HEK293 (cell line): ENCODE data around the gene KANSL1.

Experiments used
- CTCF ChIA-PET: fragments of 350-600 bp; formaldehyde crosslinking; extraction: SDS; loops from one replicate; lab custom pipeline; 2021; ENCODE audit warnings: antibody characterized with exemption; lab: Yijun Ruan, JAX
- POLR2A ChIA-PET: fragments of 300-600 bp; formaldehyde crosslinking; extraction: SDS; loops from one replicate; lab custom pipeline; 2020; ENCODE audit warnings: antibody characterized with exemption, inconsistent platforms; lab: Yijun Ruan, JAX
- H3K27ac ChIP-seq: fragments of 200-500 bp; sonication (Bioruptor generic); 2 replicates; pipeline ENCODE4 v1.5.1; 2014; ENCODE audit warnings: low read depth, low read length, control low read depth, inconsistent platforms; ENCODE audit errors: extremely low read depth
- H3K36me3 ChIP-seq, 2 experiments: fragments of 200-500 bp in 1 of 2; sonication (Bioruptor generic) in 1 of 2; 1 replicate in 1 of 2; 2 replicates in 1 of 2; pipeline ENCODE4 v1.5.1; 2014 to 2017; ENCODE audit warnings: inconsistent platforms in 2 of 2, low read length in 2 of 2; ENCODE audit not compliant: control insufficient read depth in 2 of 2, insufficient read depth in 1 of 2
- H3K4me1 ChIP-seq: fragments of 200-500 bp; sonication (Bioruptor generic); 2 replicates; pipeline ENCODE4 v1.5.1; 2014; ENCODE audit warnings: mild to moderate bottlenecking, low read length, inconsistent platforms; ENCODE audit not compliant: control insufficient read depth, insufficient read depth
- H3K4me3 ChIP-seq: 2 replicates; pipeline ENCODE4 v1.5.1; 2011; ENCODE audit warnings: low read depth, mild to moderate bottlenecking, control low read depth, low read length, moderate library complexity
- H3K9me3 ChIP-seq: fragments of 200-500 bp; sonication (Bioruptor generic); 2 replicates; pipeline ENCODE4 v1.5.1; 2014; ENCODE audit warnings: low read depth, low read length, inconsistent platforms; ENCODE audit not compliant: control insufficient read depth, insufficient read depth
- IKZF3 ChIP-seq: fragments of 450-650 bp; IDR thresholded peaks from 2 replicates; pipeline ENCODE4 v1.5.0; 2018; ENCODE audit warnings: missing biosample characterization, mild to moderate bottlenecking, missing genetic modification characterization, moderate library complexity
- KLF10 ChIP-seq: fragments of 450-650 bp; IDR thresholded peaks from 2 replicates; pipeline ENCODE4 v1.5.1; 2018; ENCODE audit warnings: missing biosample characterization, mild to moderate bottlenecking, missing genetic modification characterization
- KLF16 ChIP-seq: fragments of 450-650 bp; formaldehyde crosslinking; IDR thresholded peaks from 2 replicates; pipeline ENCODE4 v1.5.1; 2017; ENCODE audit warnings: missing biosample characterization, missing genetic modification characterization
- KLF9 ChIP-seq: fragments of 450-650 bp; formaldehyde crosslinking; IDR thresholded peaks from 2 replicates; pipeline ENCODE4 v1.5.1; 2016; ENCODE audit warnings: missing biosample characterization, missing genetic modification characterization, low read depth
- MZF1 ChIP-seq: fragments of 450-650 bp; formaldehyde crosslinking; IDR thresholded peaks from 2 replicates; pipeline ENCODE4 v1.5.1; 2017; ENCODE audit warnings: missing biosample characterization, missing genetic modification characterization, borderline replicate concordance
- PRDM1 ChIP-seq: fragments of 450-650 bp; formaldehyde crosslinking; IDR thresholded peaks from 2 replicates; pipeline ENCODE4; 2016; ENCODE audit warnings: missing biosample characterization, missing genetic modification characterization
- SP7 ChIP-seq: fragments of 450-650 bp; formaldehyde crosslinking; IDR thresholded peaks from 2 replicates; pipeline ENCODE4 v1.5.1; 2016; ENCODE audit warnings: missing biosample characterization, missing genetic modification characterization
- TCF7L2 ChIP-seq: IDR thresholded peaks from 2 replicates; pipeline ENCODE4 v1.6.1; 2011; ENCODE audit warnings: low read depth, mild to moderate bottlenecking, inconsistent platforms, low read length, moderate library complexity, borderline replicate concordance
- ZBTB17 ChIP-seq: fragments of 450-650 bp; formaldehyde crosslinking; IDR thresholded peaks from 2 replicates; pipeline ENCODE4 v1.5.1; 2016; ENCODE audit warnings: missing biosample characterization, missing genetic modification characterization
- ZBTB20 ChIP-seq: fragments of 450-650 bp; formaldehyde crosslinking; IDR thresholded peaks from 2 replicates; pipeline ENCODE4 v1.5.1; 2016; ENCODE audit warnings: missing biosample characterization, missing genetic modification characterization
- ZBTB21 ChIP-seq: fragments of 450-650 bp; formaldehyde crosslinking; IDR thresholded peaks from 2 replicates; pipeline ENCODE4 v1.5.1; 2017; ENCODE audit warnings: missing biosample characterization, missing genetic modification characterization
- ZFP41 ChIP-seq: fragments of 450-650 bp; formaldehyde crosslinking; IDR thresholded peaks from 2 replicates; pipeline ENCODE4 v1.5.1; 2016; ENCODE audit warnings: missing biosample characterization, missing genetic modification characterization, borderline replicate concordance
- ZNF157 ChIP-seq: fragments of 450-650 bp; formaldehyde crosslinking; IDR thresholded peaks from 2 replicates; pipeline ENCODE4 v1.5.1; 2016; ENCODE audit warnings: missing biosample characterization, missing genetic modification characterization
- ZNF184 ChIP-seq: fragments of 450-650 bp; IDR thresholded peaks from 2 replicates; pipeline ENCODE4 v1.5.1; 2018; ENCODE audit warnings: missing biosample characterization, mild to moderate bottlenecking, missing genetic modification characterization
- ZNF24 ChIP-seq: fragments of 450-650 bp; formaldehyde crosslinking; IDR thresholded peaks from 2 replicates; pipeline ENCODE4 v1.5.1; 2016; ENCODE audit warnings: missing biosample characterization, missing genetic modification characterization
- ZNF266 ChIP-seq: fragments of 450-650 bp; formaldehyde crosslinking; IDR thresholded peaks from 2 replicates; pipeline ENCODE4 v1.5.1; 2016; ENCODE audit warnings: missing biosample characterization, missing genetic modification characterization, low read depth
- ZNF302 ChIP-seq: fragments of 450-650 bp; formaldehyde crosslinking; IDR thresholded peaks from 2 replicates; pipeline ENCODE4 v1.5.1; 2016; ENCODE audit warnings: missing biosample characterization, missing genetic modification characterization, low read depth
- ZNF341 ChIP-seq: fragments of 450-650 bp; formaldehyde crosslinking; IDR thresholded peaks from 2 replicates; pipeline ENCODE4; 2016; ENCODE audit warnings: low read depth, missing biosample characterization, missing genetic modification characterization
- ZNF366 ChIP-seq: fragments of 450-650 bp; formaldehyde crosslinking; conservative IDR thresholded peaks from 2 replicates; pipeline ENCODE4 v1.5.1; 2016; ENCODE audit warnings: missing biosample characterization, missing genetic modification characterization
- ZNF561 ChIP-seq: fragments of 450-650 bp; IDR thresholded peaks from 2 replicates; pipeline ENCODE4 v1.5.1; 2018; ENCODE audit warnings: missing biosample characterization, missing genetic modification characterization, borderline replicate concordance
- ZNF610 ChIP-seq: fragments of 450-650 bp; formaldehyde crosslinking; IDR thresholded peaks from 2 replicates; pipeline ENCODE4 v1.5.1; 2016; ENCODE audit warnings: missing biosample characterization, missing genetic modification characterization, borderline replicate concordance
- ZNF629 ChIP-seq: fragments of 450-650 bp; formaldehyde crosslinking; IDR thresholded peaks from 2 replicates; pipeline ENCODE4 v1.5.1; 2017; ENCODE audit warnings: missing biosample characterization, missing genetic modification characterization
- TF ChIP-seq, protein P1 (sequence below): fragments of 450-650 bp; formaldehyde crosslinking; IDR thresholded peaks from 2 replicates; pipeline ENCODE4 v1.5.1; 2016; ENCODE audit warnings: missing biosample characterization, missing genetic modification characterization
- TF ChIP-seq, protein P2 (sequence below): fragments of 450-650 bp; formaldehyde crosslinking; IDR thresholded peaks from 2 replicates; pipeline ENCODE4 v1.5.1; 2016; ENCODE audit warnings: missing biosample characterization, missing genetic modification characterization
- TF ChIP-seq, protein P3 (sequence below): fragments of 450-650 bp; formaldehyde crosslinking; IDR thresholded peaks from 2 replicates; pipeline ENCODE4 v1.5.1; 2016; ENCODE audit warnings: missing biosample characterization, missing genetic modification characterization
- TF ChIP-seq, protein P4 (sequence below): fragments of 450-650 bp; formaldehyde crosslinking; IDR thresholded peaks from 2 replicates; pipeline ENCODE4 v1.5.1; 2017; ENCODE audit warnings: missing biosample characterization, missing genetic modification characterization

The KANSL1 gene

DNA sequence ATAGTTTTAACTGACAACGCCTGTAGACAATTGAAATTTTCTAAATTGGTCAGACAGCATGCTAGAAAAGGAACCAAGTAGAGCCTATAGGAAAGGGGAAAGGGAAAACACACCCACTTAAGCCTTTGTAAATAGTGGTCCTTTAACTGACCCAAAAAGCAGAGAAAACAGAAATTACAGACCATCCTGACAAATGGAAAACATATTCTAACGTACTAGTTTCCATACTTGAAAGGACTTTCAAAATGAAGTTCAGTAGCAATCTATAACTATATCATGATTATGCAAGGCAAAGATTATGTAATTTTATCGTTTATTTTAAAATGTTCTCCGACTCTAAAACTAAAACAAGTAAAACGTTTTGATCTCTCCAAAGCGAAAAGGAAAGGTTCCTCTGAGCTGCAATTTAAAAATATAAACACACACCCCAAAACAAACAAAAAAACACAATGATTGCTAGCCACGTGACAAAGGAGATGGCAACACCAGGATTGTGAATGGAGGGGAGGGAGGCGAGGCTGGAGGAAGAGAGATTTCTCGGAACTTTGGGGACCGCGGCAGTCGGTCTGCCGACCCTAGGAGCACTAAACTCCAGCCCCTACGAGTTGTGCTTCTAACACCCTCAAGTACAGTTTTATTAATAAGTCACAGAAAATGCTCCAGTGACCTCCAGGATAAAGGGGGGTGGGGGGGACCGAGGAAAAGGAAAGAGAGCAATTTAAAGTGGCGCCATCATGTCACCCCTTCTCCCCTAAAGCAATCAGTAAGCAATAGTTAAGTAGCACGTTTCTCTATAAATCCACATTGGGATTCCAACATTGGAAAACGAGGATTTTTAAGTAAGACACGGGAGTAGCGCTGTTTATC is 1.7 kb downstream of the KANSL1 start:
- POLR2A ChIA-PET, result interaction anchor here (0.6 to 2.0 kb wide), 2 partner anchors 8 to 19 kb away, joined by 4 to 5 read pairs; no protein-coding TSS in a partner anchor
- H3K27ac ChIP-seq, result peak overlapping the region; percentile 99
- H3K4me1 ChIP-seq, result peaks cover 46% of the 10 kb centered on the region
- H3K9me3 ChIP-seq, result no peaks in the 10 kb centered on the region
- CTCF ChIA-PET, result interaction anchor here (0.6 kb wide), 1 partner anchor 141 kb away, joined by 6 read pairs; no protein-coding TSS in a partner anchor
- H3K4me3 ChIP-seq, result peak overlapping the region; percentile 87
- peaks cover 0 to 4% of the 10 kb centered on the region in 2 experiments; a peak in 1 of 3 replicates for H3K36me3 ChIP-seq
- peak; percentile 67 for TF ChIP-seq KLF10 (tag by site-specific recombination)
- TF ChIP-seq ZBTB20 (tag by site-specific recombination), result 0 out of 2 replicates have a peak, but pooled peaks have one; percentile 22
- peak; percentile 54; the same call in 1 of the 2 replicates for TF ChIP-seq KLF16 (tag by site-specific recombination)
- peak; percentile 89 for TF ChIP-seq PRDM1 (tag by site-specific recombination)
- TF ChIP-seq ZNF610, result 0 out of 2 replicates have a peak, but pooled peaks have one; percentile 39
- TF ChIP-seq, protein P1, sequence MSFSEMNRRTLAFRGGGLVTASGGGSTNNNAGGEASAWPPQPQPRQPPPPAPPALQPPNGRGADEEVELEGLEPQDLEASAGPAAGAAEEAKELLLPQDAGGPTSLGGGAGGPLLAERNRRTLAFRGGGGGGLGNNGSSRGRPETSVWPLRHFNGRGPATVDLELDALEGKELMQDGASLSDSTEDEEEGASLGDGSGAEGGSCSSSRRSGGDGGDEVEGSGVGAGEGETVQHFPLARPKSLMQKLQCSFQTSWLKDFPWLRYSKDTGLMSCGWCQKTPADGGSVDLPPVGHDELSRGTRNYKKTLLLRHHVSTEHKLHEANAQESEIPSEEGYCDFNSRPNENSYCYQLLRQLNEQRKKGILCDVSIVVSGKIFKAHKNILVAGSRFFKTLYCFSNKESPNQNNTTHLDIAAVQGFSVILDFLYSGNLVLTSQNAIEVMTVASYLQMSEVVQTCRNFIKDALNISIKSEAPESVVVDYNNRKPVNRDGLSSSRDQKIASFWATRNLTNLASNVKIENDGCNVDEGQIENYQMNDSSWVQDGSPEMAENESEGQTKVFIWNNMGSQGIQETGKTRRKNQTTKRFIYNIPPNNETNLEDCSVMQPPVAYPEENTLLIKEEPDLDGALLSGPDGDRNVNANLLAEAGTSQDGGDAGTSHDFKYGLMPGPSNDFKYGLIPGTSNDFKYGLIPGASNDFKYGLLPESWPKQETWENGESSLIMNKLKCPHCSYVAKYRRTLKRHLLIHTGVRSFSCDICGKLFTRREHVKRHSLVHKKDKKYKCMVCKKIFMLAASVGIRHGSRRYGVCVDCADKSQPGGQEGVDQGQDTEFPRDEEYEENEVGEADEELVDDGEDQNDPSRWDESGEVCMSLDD (tag by site-specific recombination), result peak; percentile 68
- TF ChIP-seq ZNF302 (tag by site-specific recombination), result no peak
- TF ChIP-seq KLF9 (tag by site-specific recombination), result peak; percentile 10
- TF ChIP-seq TCF7L2, result no peak
- TF ChIP-seq, protein P2, sequence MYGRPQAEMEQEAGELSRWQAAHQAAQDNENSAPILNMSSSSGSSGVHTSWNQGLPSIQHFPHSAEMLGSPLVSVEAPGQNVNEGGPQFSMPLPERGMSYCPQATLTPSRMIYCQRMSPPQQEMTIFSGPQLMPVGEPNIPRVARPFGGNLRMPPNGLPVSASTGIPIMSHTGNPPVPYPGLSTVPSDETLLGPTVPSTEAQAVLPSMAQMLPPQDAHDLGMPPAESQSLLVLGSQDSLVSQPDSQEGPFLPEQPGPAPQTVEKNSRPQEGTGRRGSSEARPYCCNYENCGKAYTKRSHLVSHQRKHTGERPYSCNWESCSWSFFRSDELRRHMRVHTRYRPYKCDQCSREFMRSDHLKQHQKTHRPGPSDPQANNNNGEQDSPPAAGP (tag by site-specific recombination), result 0 out of 2 replicates have a peak, but pooled peaks have one; percentile 12
- TF ChIP-seq ZBTB21 (tag by site-specific recombination), result 0 out of 2 replicates have a peak, but pooled peaks have one; percentile 7
- TF ChIP-seq, protein P3, sequence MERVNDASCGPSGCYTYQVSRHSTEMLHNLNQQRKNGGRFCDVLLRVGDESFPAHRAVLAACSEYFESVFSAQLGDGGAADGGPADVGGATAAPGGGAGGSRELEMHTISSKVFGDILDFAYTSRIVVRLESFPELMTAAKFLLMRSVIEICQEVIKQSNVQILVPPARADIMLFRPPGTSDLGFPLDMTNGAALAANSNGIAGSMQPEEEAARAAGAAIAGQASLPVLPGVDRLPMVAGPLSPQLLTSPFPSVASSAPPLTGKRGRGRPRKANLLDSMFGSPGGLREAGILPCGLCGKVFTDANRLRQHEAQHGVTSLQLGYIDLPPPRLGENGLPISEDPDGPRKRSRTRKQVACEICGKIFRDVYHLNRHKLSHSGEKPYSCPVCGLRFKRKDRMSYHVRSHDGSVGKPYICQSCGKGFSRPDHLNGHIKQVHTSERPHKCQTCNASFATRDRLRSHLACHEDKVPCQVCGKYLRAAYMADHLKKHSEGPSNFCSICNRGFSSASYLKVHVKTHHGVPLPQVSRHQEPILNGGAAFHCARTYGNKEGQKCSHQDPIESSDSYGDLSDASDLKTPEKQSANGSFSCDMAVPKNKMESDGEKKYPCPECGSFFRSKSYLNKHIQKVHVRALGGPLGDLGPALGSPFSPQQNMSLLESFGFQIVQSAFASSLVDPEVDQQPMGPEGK (tag by site-specific recombination), result peak; percentile 52
- no peak for TF ChIP-seq ZNF157 (tag by site-specific recombination)
- no peak for TF ChIP-seq ZNF266 (tag by site-specific recombination)
- TF ChIP-seq ZNF561 (tag by site-specific recombination), result 0 out of 2 replicates have a peak, but pooled peaks have one; percentile 42
- TF ChIP-seq MZF1 (tag by site-specific recombination), result 0 out of 2 replicates have a peak, but pooled peaks have one; percentile 17
- TF ChIP-seq ZFP41 (tag by site-specific recombination), result no peak
- TF ChIP-seq, protein P4, sequence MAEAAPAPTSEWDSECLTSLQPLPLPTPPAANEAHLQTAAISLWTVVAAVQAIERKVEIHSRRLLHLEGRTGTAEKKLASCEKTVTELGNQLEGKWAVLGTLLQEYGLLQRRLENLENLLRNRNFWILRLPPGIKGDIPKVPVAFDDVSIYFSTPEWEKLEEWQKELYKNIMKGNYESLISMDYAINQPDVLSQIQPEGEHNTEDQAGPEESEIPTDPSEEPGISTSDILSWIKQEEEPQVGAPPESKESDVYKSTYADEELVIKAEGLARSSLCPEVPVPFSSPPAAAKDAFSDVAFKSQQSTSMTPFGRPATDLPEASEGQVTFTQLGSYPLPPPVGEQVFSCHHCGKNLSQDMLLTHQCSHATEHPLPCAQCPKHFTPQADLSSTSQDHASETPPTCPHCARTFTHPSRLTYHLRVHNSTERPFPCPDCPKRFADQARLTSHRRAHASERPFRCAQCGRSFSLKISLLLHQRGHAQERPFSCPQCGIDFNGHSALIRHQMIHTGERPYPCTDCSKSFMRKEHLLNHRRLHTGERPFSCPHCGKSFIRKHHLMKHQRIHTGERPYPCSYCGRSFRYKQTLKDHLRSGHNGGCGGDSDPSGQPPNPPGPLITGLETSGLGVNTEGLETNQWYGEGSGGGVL (tag by site-specific recombination), result peak; percentile 39; the same call in 1 of the 2 replicates
- peak; percentile 69 for TF ChIP-seq ZBTB17
- peak; percentile 49; the same call in 1 of the 2 replicates for TF ChIP-seq SP7 (tag by site-specific recombination)
- TF ChIP-seq ZNF184 (tag by site-specific recombination), result no peak
- peak; percentile 85 for TF ChIP-seq ZNF341 (tag by site-specific recombination)
- TF ChIP-seq ZNF366 (tag by site-specific recombination), result peak; percentile 40
- peak; percentile 31; the same call in 1 of the 2 replicates for TF ChIP-seq ZNF629 (tag by site-specific recombination)
- peak; percentile 42; the same call in 1 of the 2 replicates for TF ChIP-seq ZNF24 (tag by site-specific recombination)
- TF ChIP-seq IKZF3 (tag by site-specific recombination), result peak; percentile 76
